ENCODE measurements around the gene GNAT2. TPM values are rescaled to one million over a fixed set of nuclear protein-coding genes. Genes with fewer than 3 reads are reported as not detected.

GNAT2 gene
- total and polyA plus RNA-seq, 10 of the 15 experiments (the other 5 are each of a cell fraction or from before 2014, with no cell fraction given) = 0.08 to 1.3 (median 0.41) TPM

DNA sequence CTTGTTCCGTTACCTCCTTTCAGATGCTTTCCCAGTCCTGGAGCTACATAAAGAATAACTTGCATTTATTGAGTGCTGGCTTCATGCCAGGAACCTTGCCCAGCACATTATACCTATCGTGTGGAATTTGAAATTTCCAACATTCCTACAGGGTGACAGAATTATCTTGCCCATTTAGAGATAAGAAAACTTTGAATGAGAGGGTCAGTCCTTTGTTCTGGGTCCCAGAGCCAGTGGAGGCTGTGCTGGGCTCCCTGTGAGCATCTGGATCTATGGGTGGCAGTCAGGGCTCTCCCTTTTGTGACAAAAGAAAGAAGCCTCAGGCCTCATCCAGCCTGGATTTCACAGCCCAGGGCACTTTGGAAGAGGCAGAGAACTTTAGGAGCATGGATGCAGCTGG is 39.7 kb upstream of the GNAT2 start:
- TF ChIP-seq MYC (IDR thresholded peaks at IDR 0.05; ENCODE audit: insufficient read depth, insufficient read length, insufficient replicate concordance, low read length, severe bottlenecking) (no peak), ZNF217 (IDR thresholded peaks at IDR 0.05) (no peak), ZNF207 (IDR thresholded peaks at IDR 0.05; ENCODE audit: borderline replicate concordance) (no peak), EZH2 (IDR thresholded peaks at IDR 0.05; ENCODE audit: borderline replicate concordance, control insufficient read depth, low read depth, low read length) (no peak), STAT3 (IDR thresholded peaks at IDR 0.05; ENCODE audit: low read depth, low read length) (no peak), ETV6 (conservative IDR thresholded peaks at IDR 0.05 in 1 of 2, IDR thresholded peaks at IDR 0.05 in 1 of 2; ENCODE audit: borderline replicate concordance in 1 of 2, low read depth in 1 of 2) (no peak), CHD4 (IDR thresholded peaks at IDR 0.05) (no peak), MEF2B (IDR thresholded peaks at IDR 0.05; ENCODE audit: partially characterized antibody, poor library complexity, severe bottlenecking) (no peak), PAX8 (IDR thresholded peaks at IDR 0.05) (no peak)
- TF ChIP-seq, protein P1, sequence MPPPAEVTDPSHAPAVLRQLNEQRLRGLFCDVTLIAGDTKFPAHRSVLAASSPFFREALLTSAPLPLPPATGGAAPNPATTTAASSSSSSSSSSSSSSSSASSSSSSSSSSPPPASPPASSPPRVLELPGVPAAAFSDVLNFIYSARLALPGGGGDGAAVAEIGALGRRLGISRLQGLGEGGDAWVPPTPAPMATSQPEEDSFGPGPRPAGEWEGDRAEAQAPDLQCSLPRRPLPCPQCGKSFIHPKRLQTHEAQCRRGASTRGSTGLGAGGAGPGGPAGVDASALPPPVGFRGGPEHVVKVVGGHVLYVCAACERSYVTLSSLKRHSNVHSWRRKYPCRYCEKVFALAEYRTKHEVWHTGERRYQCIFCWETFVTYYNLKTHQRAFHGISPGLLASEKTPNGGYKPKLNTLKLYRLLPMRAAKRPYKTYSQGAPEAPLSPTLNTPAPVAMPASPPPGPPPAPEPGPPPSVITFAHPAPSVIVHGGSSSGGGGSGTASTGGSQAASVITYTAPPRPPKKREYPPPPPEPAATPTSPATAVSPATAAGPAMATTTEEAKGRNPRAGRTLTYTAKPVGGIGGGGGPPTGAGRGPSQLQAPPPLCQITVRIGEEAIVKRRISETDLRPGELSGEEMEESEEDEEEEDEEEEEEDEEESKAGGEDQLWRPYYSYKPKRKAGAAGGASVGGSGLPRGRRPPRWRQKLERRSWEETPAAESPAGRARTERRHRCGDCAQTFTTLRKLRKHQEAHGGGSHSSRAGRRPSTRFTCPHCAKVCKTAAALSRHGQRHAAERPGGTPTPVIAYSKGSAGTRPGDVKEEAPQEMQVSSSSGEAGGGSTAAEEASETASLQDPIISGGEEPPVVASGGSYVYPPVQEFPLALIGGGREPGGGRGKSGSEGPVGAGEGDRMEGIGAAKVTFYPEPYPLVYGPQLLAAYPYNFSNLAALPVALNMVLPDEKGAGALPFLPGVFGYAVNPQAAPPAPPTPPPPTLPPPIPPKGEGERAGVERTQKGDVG (CRISPR knock-in tag; IDR thresholded peaks at IDR 0.05) = no peak
- TF ChIP-seq, protein P2, sequence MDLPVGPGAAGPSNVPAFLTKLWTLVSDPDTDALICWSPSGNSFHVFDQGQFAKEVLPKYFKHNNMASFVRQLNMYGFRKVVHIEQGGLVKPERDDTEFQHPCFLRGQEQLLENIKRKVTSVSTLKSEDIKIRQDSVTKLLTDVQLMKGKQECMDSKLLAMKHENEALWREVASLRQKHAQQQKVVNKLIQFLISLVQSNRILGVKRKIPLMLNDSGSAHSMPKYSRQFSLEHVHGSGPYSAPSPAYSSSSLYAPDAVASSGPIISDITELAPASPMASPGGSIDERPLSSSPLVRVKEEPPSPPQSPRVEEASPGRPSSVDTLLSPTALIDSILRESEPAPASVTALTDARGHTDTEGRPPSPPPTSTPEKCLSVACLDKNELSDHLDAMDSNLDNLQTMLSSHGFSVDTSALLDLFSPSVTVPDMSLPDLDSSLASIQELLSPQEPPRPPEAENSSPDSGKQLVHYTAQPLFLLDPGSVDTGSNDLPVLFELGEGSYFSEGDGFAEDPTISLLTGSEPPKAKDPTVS (IDR thresholded peaks at IDR 0.05; ENCODE audit: low read depth, low read length) = no peak
- Histone ChIP-seq H3K9ac (ENCODE audit: control insufficient read depth, insufficient read depth, low read length) (no peak overlapping the region), H3K27me3 (replicated peaks in 1 of 2; ENCODE audit: control insufficient read depth in 2 of 2, insufficient read depth in 2 of 2, low read length in 1 of 2) (no peaks in the 10 kb centered on the region), H3K36me3 (ENCODE audit: control insufficient read depth in 2 of 2, insufficient read depth in 2 of 2, low read length in 1 of 2) (no peaks in the 10 kb centered on the region; a peak in 1 of 4 replicates), H2AFZ (ENCODE audit: control insufficient read depth, low read depth, low read length) (no peak overlapping the region), H3K9me3 (replicated peaks; ENCODE audit: control insufficient read depth, insufficient read depth, low read length) (no peaks in the 10 kb centered on the region), H3K4me1 (ENCODE audit: control insufficient read depth, insufficient read depth, low read length) (0 out of 2 replicates have a peak, but pooled peaks cover 4% of the 10 kb centered on the region), H4K20me1 (ENCODE audit: control insufficient read depth, insufficient read depth) (no peaks in the 10 kb centered on the region), H3K4me2 (ENCODE audit: control insufficient read depth, insufficient read depth) (no peak overlapping the region), H3K27ac (ENCODE audit: control insufficient read depth, insufficient read depth) (no peak overlapping the region), H3K4me3 (no peak overlapping the region), H3K79me2 (ENCODE audit: control insufficient read depth, insufficient read depth, low read length) (no peaks in the 10 kb centered on the region; the same call in 1 of the 2 replicates)
- FAIRE-seq = no peak
- no TSS peak for BruUV-seq (replicated peaks)
- ChIA-PET RAD21 (ENCODE audit: unreplicated experiment) (no interaction called here), SMC1A (ENCODE audit: uncharacterized antibody, unreplicated experiment) (no interaction called here), CTCF (interaction anchor here (1.0 to 10.8 kb wide), 3 partner anchors 9 to 20 kb away, joined by 3 to 299 read pairs (median 5); no protein-coding TSS in a partner anchor), POLR2A (no interaction called here)
- no peak for DNase-seq (ENCODE audit: low read depth, low spot score)
- intact Hi-C loops (cut with micrococcal nuclease; ENCODE audit: unreplicated experiment) (loop anchor here (5.0 kb wide), 1 partner anchor 323 kb away; the partner anchor contains the start of gene AHCYL1), in situ Hi-C loops (cut with MboI) (no loop called here)
- 100% methylated on average over 2 of the region's 2 CpGs for WGBS (ENCODE audit: insufficient coverage, insufficient replicate concordance, low lambda C conversion rate, missing lambda C conversion rate)
- no peak for ATAC-seq

Measured in GM12878 (cell line).